PC-9 (cell line): ENCODE results near the gene DNAJB6. TPM values are rescaled to one million over a fixed set of nuclear protein-coding genes. Genes with fewer than 3 reads are reported as not detected.

ENCODE experiments used
- BruUV-seq: library from RNA; stranded (reverse); fragments of 400-500 nt; replicated peaks from 2 replicates; lab custom pipeline; 2021; lab: Mats Ljungman, UMichigan
- CTCF ChIA-PET: fragments of 300-600 bp; sonication (Branson Sonifier 250); formaldehyde crosslinking; loops from one replicate; lab custom pipeline; 2022; ENCODE audit warnings: antibody characterized with exemption; lab: Charles Lee
- POLR2A ChIA-PET: fragments of 300-600 bp; sonication (Branson Sonifier 250); formaldehyde crosslinking; loops from one replicate; lab custom pipeline; 2022; ENCODE audit warnings: antibody characterized with exemption; ENCODE audit not compliant: unreplicated experiment; lab: Charles Lee
- DNase-seq, 2 experiments: peaks; one replicate each; pipeline versions ENCODE4 v3.0.0 to v3.0.0-alpha.2; 2015 to 2022; ENCODE audit warnings: mixed read lengths in 1 of 2
- H2AFZ ChIP-seq: fragments of 200-600 bp; sonication (generic); 2 replicates; pipeline ENCODE4 v1.8.1; 2017; ENCODE audit warnings: antibody characterized with exemption
- H3F3A ChIP-seq: fragments of 200-600 bp; sonication (generic); 2 replicates; pipeline ENCODE4 v1.8.1; 2017; ENCODE audit warnings: antibody characterized with exemption, mild to moderate bottlenecking, low read depth; ENCODE audit not compliant: insufficient read depth
- H3K27ac ChIP-seq: fragments of 200-600 bp; sonication (generic); 2 replicates; pipeline ENCODE4 v1.6.1; 2016; ENCODE audit warnings: mixed run types
- H3K27me3 ChIP-seq: fragments of 200-600 bp; sonication (generic); 2 replicates; pipeline ENCODE4 v1.6.1; 2016; ENCODE audit warnings: low read depth, mixed run types; ENCODE audit not compliant: insufficient read depth
- H3K36me3 ChIP-seq: fragments of 200-600 bp; sonication (generic); 2 replicates; pipeline ENCODE4 v1.6.1; 2016; ENCODE audit warnings: low read depth, mixed run types
- H3K4me1 ChIP-seq: fragments of 200-600 bp; sonication (generic); replicated peaks from 2 replicates; pipeline ENCODE4 v1.6.1; 2016; ENCODE audit warnings: mixed run types; ENCODE audit not compliant: insufficient read depth
- H3K4me2 ChIP-seq: fragments of 200-600 bp; sonication (generic); 2 replicates; pipeline ENCODE4 v1.6.1; 2017; ENCODE audit warnings: mixed run types
- H3K4me3 ChIP-seq: fragments of 200-600 bp; sonication (generic); 2 replicates; pipeline ENCODE4 v1.6.1; 2016; ENCODE audit warnings: mixed run types
- H3K79me2 ChIP-seq: fragments of 200-600 bp; sonication (generic); 2 replicates; pipeline ENCODE4 v1.6.1; 2017; ENCODE audit warnings: low read depth, mixed run types
- H3K9me2 ChIP-seq: fragments of 200-600 bp; sonication (generic); 2 replicates; pipeline ENCODE4 v1.8.1; 2017; ENCODE audit warnings: mild to moderate bottlenecking; ENCODE audit not compliant: insufficient read depth
- H3K9me3 ChIP-seq: fragments of 200-600 bp; sonication (generic); 2 replicates; pipeline ENCODE4 v1.8.1; 2016; ENCODE audit warnings: low read depth; ENCODE audit not compliant: insufficient read depth
- H4K20me1 ChIP-seq: fragments of 200-600 bp; sonication (generic); 2 replicates; pipeline ENCODE4 v1.8.1; 2017; ENCODE audit not compliant: insufficient read depth
- EZH2 ChIP-seq: fragments of 200-600 bp; sonication (generic); IDR thresholded peaks from 2 replicates; pipeline ENCODE4 v1.8.0; 2017; ENCODE audit warnings: antibody characterized with exemption, low read depth
- intact Hi-C: fragments of 100-400 bp; cut with micrococcal nuclease; formaldehyde crosslinking; loops from one replicate; pipeline ENCODE4 v1.10.0; 2022; ENCODE audit not compliant: unreplicated experiment
- total RNA-seq: library from RNA; stranded (reverse); gene quantifications from 2 replicates; pipeline ENCODE4 v1.2.3, GENCODE V29; 2021
- TF ChIP-seq, protein P1 (sequence below): fragments of 200-600 bp; sonication (generic); conservative IDR thresholded peaks from 2 replicates; pipeline ENCODE4 v1.6.1; 2017; ENCODE audit warnings: mixed run types, antibody characterized with exemption, mild to moderate bottlenecking, moderate library complexity

Gene DNAJB6
- total RNA-seq, 1 experiment from 2014 or later = 182 TPM

DNA sequence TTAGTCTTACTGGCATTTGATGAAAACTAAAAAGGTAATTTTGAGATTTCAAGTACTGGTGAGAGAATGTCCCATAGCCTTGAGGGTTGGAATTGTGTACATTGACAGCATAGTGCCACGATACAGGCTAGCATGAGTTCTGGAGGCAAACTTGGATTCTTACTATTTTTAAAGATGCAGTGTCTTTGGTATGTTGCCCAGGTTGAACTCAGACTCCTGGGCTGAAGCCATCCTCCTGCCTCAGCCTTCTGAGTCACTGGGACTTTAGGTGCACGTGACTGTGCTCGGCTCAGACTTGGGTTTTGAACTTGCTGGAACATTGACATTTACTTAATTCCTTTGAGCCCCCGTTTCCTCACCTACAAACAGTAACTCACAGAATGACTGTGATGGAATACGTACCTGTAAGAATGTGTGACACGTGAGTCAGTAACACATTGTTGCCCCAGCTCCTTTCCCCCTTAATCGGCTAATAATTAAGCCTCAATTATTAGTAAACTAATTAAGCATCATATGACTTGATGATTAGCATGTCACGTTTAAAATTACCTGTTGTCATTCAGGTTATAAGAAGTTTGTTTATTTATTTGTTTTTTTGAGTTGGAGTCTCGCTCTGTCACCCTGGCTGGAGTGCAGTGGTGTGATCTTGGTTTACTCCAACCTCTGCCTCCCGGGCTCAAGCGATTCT, 10.6 kb downstream of the DNAJB6 start:
- no peak overlapping the region for H3K4me3 ChIP-seq
- no peaks in the 10 kb centered on the region for H3K9me3 ChIP-seq
- peaks cover 27% of the 10 kb centered on the region for H3K4me1 ChIP-seq
- peaks cover 15% of the 10 kb centered on the region; the same call in 1 of the 2 replicates for H3K36me3 ChIP-seq
- no peak overlapping the region for H2AFZ ChIP-seq
- H3K79me2 ChIP-seq = peaks cover 100% of the 10 kb centered on the region
- no peak overlapping the region for H3K27ac ChIP-seq
- no peaks in the 10 kb centered on the region for H3K9me2 ChIP-seq
- DNase-seq = no peak
- H4K20me1 ChIP-seq = peaks cover 100% of the 10 kb centered on the region
- no TSS peak for BruUV-seq
- POLR2A ChIA-PET = no interaction called here
- H3F3A ChIP-seq = peaks cover 49% of the 10 kb centered on the region; the same call in 1 of the 2 replicates
- CTCF ChIA-PET = no interaction called here
- no peaks in the 10 kb centered on the region for H3K27me3 ChIP-seq
- TF ChIP-seq, protein P1, sequence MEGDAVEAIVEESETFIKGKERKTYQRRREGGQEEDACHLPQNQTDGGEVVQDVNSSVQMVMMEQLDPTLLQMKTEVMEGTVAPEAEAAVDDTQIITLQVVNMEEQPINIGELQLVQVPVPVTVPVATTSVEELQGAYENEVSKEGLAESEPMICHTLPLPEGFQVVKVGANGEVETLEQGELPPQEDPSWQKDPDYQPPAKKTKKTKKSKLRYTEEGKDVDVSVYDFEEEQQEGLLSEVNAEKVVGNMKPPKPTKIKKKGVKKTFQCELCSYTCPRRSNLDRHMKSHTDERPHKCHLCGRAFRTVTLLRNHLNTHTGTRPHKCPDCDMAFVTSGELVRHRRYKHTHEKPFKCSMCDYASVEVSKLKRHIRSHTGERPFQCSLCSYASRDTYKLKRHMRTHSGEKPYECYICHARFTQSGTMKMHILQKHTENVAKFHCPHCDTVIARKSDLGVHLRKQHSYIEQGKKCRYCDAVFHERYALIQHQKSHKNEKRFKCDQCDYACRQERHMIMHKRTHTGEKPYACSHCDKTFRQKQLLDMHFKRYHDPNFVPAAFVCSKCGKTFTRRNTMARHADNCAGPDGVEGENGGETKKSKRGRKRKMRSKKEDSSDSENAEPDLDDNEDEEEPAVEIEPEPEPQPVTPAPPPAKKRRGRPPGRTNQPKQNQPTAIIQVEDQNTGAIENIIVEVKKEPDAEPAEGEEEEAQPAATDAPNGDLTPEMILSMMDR = no peak
- TF ChIP-seq EZH2 = no peak
- H3K4me2 ChIP-seq = no peak overlapping the region
- intact Hi-C loops = no loop called here

DNA sequence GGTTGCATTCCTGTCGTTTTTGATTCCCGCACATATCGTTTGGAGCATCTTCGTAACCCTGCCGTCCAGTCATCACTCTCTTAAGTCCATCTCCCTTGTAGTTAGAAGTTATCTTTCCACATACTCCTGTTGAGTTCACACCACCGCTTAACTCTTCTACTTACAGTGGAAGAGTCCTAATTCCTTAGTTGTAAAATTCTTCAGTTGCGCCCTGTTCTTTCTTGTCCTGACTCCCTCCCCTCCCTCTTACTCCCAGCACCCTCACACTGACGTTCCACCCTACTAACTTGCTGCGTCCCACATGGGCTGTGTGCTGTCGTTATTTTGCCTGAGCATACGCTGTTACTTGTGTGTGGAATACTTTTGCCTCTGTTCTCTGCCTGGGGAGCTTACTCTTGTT, 11.7 kb downstream of the DNAJB6 start:
- Histone ChIP-seq H3K27me3 (no peaks in the 10 kb centered on the region), H3F3A (peaks cover 48% of the 10 kb centered on the region; the same call in 1 of the 2 replicates), H3K79me2 (peaks cover 100% of the 10 kb centered on the region), H2AFZ (no peak overlapping the region), H3K9me3 (no peaks in the 10 kb centered on the region), H3K4me2 (no peak overlapping the region), H3K4me3 (no peak overlapping the region), H4K20me1 (peaks cover 100% of the 10 kb centered on the region), H3K4me1 (peaks cover 28% of the 10 kb centered on the region), H3K9me2 (no peaks in the 10 kb centered on the region), H3K27ac (0 out of 2 replicates have a peak overlapping the region, but pooled peaks have one; percentile 11), H3K36me3 (peaks cover 15% of the 10 kb centered on the region; the same call in 1 of the 2 replicates)
- BruUV-seq = no TSS peak
- DNase-seq = no peak
- TF ChIP-seq, protein P1 = no peak
- ChIA-PET POLR2A (no interaction called here), CTCF (no interaction called here)
- intact Hi-C loops = no loop called here

DNA sequence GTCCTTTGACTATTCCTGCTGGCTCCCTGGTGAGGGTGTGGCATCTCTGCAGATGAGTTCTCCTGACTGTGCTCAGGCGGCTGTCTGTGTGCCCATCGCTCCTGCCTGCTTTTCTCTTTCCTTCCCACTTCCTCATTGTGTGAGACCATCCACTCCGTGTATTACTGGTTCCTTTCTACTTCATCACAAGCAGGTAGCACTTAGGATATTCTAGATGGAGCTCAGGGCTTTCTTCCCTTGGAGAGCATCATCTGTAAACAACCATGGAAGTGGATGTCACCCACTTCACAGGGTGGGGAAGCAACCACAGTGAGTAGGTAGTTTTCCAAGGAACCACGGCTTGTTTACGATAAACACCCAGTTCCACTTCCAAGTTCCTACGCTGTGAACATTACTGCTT, 15.7 kb downstream of the DNAJB6 start:
- Histone ChIP-seq H4K20me1 (peaks cover 98% of the 10 kb centered on the region), H3K36me3 (peaks cover 12% of the 10 kb centered on the region)

More for the DNA sequence above, 15.7 kb downstream of the DNAJB6 start:
- Histone ChIP-seq H3K79me2 (peaks cover 99% of the 10 kb centered on the region), H3K27me3 (no peaks in the 10 kb centered on the region), H3F3A (peaks cover 60% of the 10 kb centered on the region; the same call in 1 of the 2 replicates), H3K27ac (no peak overlapping the region), H3K4me2 (no peak overlapping the region), H3K9me3 (no peaks in the 10 kb centered on the region), H3K9me2 (no peaks in the 10 kb centered on the region), H3K4me3 (no peak overlapping the region), H2AFZ (no peak overlapping the region), H3K4me1 (peaks cover 55% of the 10 kb centered on the region)
- BruUV-seq = no TSS peak
- no peak for DNase-seq
- intact Hi-C loops = no loop called here
- ChIA-PET CTCF (no interaction called here), POLR2A (no interaction called here)
- no peak for TF ChIP-seq EZH2
- TF ChIP-seq, protein P1 = no peak
